Esophagus squamous epithelium (tissue), 4 donors: Measurements from ENCODE around the gene CEP295NL.

Experiments used
- POLR2A ChIP-seq, 4 donors: fragments of 450-650 bp; IDR thresholded peaks; one replicate each; pipeline ENCODE4 v1.6.1; 2017; ENCODE audit warnings: antibody characterized with exemption in 4 of 4, mild to moderate bottlenecking in 4 of 4, moderate library complexity in 3 of 4
- TF ChIP-seq, protein P1 (sequence below), 6 experiments: fragments of 450-650 bp in 4 of 6; fragments of 200-600 bp in 2 of 6; sonication (generic) in 2 of 6; IDR thresholded peaks; one replicate each; pipeline ENCODE4 v1.5.1; 2016 to 2019; ENCODE audit warnings: antibody characterized with exemption in 6 of 6, mild to moderate bottlenecking in 4 of 6, moderate library complexity in 4 of 6

GRCh38 chr17:78865682-78866390, 37.2 kb downstream of the CEP295NL start:
- TF ChIP-seq, protein P1, sequence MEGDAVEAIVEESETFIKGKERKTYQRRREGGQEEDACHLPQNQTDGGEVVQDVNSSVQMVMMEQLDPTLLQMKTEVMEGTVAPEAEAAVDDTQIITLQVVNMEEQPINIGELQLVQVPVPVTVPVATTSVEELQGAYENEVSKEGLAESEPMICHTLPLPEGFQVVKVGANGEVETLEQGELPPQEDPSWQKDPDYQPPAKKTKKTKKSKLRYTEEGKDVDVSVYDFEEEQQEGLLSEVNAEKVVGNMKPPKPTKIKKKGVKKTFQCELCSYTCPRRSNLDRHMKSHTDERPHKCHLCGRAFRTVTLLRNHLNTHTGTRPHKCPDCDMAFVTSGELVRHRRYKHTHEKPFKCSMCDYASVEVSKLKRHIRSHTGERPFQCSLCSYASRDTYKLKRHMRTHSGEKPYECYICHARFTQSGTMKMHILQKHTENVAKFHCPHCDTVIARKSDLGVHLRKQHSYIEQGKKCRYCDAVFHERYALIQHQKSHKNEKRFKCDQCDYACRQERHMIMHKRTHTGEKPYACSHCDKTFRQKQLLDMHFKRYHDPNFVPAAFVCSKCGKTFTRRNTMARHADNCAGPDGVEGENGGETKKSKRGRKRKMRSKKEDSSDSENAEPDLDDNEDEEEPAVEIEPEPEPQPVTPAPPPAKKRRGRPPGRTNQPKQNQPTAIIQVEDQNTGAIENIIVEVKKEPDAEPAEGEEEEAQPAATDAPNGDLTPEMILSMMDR (IDR thresholded peaks at IDR 0.05): peak; percentile 82 to 91 (median 86)
- no peak for TF ChIP-seq POLR2A (IDR thresholded peaks at IDR 0.05)
